ENCODE results near the gene EPB41. TPM values are rescaled to one million over a fixed set of nuclear protein-coding genes. Genes with fewer than 3 reads are reported as not detected.
"Not testable (repeated sequence)": the region's sequence is repeated elsewhere in the genome, so short reads cannot be mapped to it uniquely, and the experiment has no call there.

The EPB41 gene
- total RNA-seq, 2 experiments from 2014 or later = 138 to 145 TPM

DNA sequence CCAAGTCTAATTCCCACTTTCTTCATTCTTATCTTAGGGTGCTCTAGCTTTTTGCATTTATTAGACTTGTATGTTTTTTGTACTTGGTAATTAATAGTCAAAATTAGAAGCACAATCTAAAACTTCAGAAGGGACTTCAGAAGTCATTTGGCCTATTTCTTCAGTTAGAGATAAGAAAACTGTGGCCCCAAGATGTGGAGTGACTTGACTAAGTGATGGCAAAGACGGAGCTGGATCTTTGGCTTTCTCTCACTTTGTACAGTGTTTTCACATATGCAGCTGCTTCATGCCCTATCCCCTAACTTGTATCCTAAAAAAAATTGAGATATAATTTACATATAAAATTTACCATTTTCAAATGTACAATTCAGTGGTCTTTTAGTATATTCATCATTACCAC lies 21.7 kb downstream of the EPB41 start:
- intact Hi-C loops (cut with DNase I, micrococcal nuclease) = no loop called here
- peaks cover 42% of the 10 kb centered on the region for H3K4me1 ChIP-seq (ENCODE audit: insufficient read depth, low read length)
- ChIA-PET CTCF (interaction anchor here (0.8 to 1.7 kb wide), 3 partner anchors 14 to 88 kb away, joined by 3 to 6 read pairs (median 4); no protein-coding TSS in a partner anchor), POLR2A (interaction anchor here (0.6 to 1.8 kb wide), 3 partner anchors 9 to 55 kb away, joined by 3 to 11 read pairs (median 3); no protein-coding TSS in a partner anchor)
- Mint-ChIP-seq H3K36me3 (ENCODE audit: low read depth) (peaks cover 19% of the 10 kb centered on the region), H3K27ac (peak overlapping the region; percentile 83), H3K27me3 (no peaks in the 10 kb centered on the region), H3K9me3 (no peaks in the 10 kb centered on the region), H3K4me1 (ENCODE audit: low read depth) (peaks cover 85% of the 10 kb centered on the region), H3K4me3 (no peak overlapping the region)
- no peaks in the 10 kb centered on the region for H3K9me3 ChIP-seq (ENCODE audit: control insufficient read depth in 1 of 2, insufficient read depth in 1 of 2, low read length in 2 of 2)
- no peaks in the 10 kb centered on the region for H3K36me3 ChIP-seq (ENCODE audit: insufficient read depth, low read length)
- no peak overlapping the region for H3K4me3 ChIP-seq (ENCODE audit: low read length)
- DNase-seq (no peak), ATAC-seq (ENCODE audit: poor library complexity) (no peak)
- no peaks in the 10 kb centered on the region for H3K27me3 ChIP-seq (ENCODE audit: control insufficient read depth in 1 of 2, insufficient read depth in 2 of 2, low read length in 2 of 2)
- no peak overlapping the region for H3K27ac ChIP-seq (ENCODE audit: low read depth in 1 of 2, low read length in 2 of 2)
- TF ChIP-seq, protein P1, sequence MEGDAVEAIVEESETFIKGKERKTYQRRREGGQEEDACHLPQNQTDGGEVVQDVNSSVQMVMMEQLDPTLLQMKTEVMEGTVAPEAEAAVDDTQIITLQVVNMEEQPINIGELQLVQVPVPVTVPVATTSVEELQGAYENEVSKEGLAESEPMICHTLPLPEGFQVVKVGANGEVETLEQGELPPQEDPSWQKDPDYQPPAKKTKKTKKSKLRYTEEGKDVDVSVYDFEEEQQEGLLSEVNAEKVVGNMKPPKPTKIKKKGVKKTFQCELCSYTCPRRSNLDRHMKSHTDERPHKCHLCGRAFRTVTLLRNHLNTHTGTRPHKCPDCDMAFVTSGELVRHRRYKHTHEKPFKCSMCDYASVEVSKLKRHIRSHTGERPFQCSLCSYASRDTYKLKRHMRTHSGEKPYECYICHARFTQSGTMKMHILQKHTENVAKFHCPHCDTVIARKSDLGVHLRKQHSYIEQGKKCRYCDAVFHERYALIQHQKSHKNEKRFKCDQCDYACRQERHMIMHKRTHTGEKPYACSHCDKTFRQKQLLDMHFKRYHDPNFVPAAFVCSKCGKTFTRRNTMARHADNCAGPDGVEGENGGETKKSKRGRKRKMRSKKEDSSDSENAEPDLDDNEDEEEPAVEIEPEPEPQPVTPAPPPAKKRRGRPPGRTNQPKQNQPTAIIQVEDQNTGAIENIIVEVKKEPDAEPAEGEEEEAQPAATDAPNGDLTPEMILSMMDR (IDR thresholded peaks at IDR 0.05) = no peak

DNA sequence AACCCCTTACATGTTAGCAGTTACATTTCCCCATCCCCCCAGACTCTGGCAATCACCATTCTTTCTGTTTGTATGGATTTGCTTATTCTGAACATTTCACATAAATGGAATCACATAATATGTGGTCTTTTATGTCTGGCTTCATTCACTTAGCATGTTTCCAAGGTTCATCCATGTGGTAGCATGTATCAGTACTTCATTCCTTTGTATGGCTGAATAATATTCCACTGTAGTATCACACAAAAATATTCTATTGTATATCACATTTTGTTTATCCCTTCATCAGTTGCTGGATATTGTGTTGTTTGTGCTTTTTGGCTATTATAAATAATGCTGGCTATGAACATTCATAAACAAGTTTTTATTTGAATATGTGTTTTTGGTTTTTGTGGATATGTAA lies 22.2 kb downstream of the EPB41 start:
- intact Hi-C loops (cut with DNase I, micrococcal nuclease) = no loop called here
- peaks cover 38% of the 10 kb centered on the region for H3K4me1 ChIP-seq (ENCODE audit: insufficient read depth, low read length)
- peaks cover 22% of the 10 kb centered on the region for H3K36me3 Mint-ChIP-seq (ENCODE audit: low read depth)

DNA sequence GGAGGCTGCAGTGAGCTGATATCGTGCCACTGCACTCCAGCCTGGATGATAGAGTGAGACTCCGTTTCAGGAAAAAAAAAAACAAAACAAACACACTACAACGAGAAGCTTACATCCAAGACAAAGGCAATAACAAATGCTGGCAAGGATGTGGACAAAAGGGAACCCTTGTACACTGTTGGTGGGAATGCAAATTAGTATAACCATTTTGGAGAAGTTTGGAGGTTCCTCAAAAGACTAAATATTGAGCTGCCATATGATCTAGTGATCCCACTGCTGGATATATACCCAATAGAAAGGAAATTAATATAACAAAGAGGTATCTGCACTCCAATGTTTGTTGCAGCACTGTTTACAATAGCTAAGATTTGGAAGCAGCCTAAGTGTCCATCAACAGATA lies 29.2 kb downstream of the EPB41 start:
- POLR2A ChIA-PET = interaction anchor here (1.1 kb wide), 1 partner anchor 17 kb away, joined by 3 read pairs; no protein-coding TSS in a partner anchor
- intact Hi-C loops (cut with DNase I, micrococcal nuclease) = not testable (repeated sequence)

More for the DNA sequence above, 22.2 kb downstream of the EPB41 start:
- Mint-ChIP-seq H3K9me3 (no peaks in the 10 kb centered on the region), H3K27ac (peak overlapping the region; percentile 38), H3K27me3 (no peaks in the 10 kb centered on the region), H3K4me1 (ENCODE audit: low read depth) (peaks cover 89% of the 10 kb centered on the region), H3K4me3 (peak overlapping the region; percentile 30)
- no peaks in the 10 kb centered on the region for H3K27me3 ChIP-seq (ENCODE audit: control insufficient read depth in 1 of 2, insufficient read depth in 2 of 2, low read length in 2 of 2)
- H3K36me3 ChIP-seq (ENCODE audit: insufficient read depth, low read length) = no peaks in the 10 kb centered on the region
- no peak overlapping the region for H3K4me3 ChIP-seq (ENCODE audit: low read length)
- CTCF ChIA-PET = interaction anchor here (1.1 to 1.7 kb wide), 2 partner anchors 15 to 52 kb away, joined by 3 to 4 read pairs; no protein-coding TSS in a partner anchor
- no peak overlapping the region for H3K27ac ChIP-seq (ENCODE audit: low read depth in 1 of 2, low read length in 2 of 2)
- DNase-seq (no peak), ATAC-seq (ENCODE audit: poor library complexity) (no peak)
- no peaks in the 10 kb centered on the region for H3K9me3 ChIP-seq (ENCODE audit: control insufficient read depth in 1 of 2, insufficient read depth in 1 of 2, low read length in 2 of 2)
- TF ChIP-seq, protein P1 (IDR thresholded peaks at IDR 0.05) = no peak
- POLR2A ChIA-PET = interaction anchor here (1.4 to 1.8 kb wide), 3 partner anchors 10 to 54 kb away, joined by 3 to 11 read pairs (median 6); partner anchors contain the start of gene EPB41

More for the DNA sequence above, 29.2 kb downstream of the EPB41 start:
- not testable (repeated sequence) for ATAC-seq (ENCODE audit: poor library complexity); H3K36me3 ChIP-seq (ENCODE audit: insufficient read depth, low read length); H3K4me3 ChIP-seq (ENCODE audit: low read length); H3K27me3 Mint-ChIP-seq; H3K27ac ChIP-seq (ENCODE audit: low read depth in 1 of 2, low read length in 2 of 2); DNase-seq; H3K27me3 ChIP-seq (ENCODE audit: control insufficient read depth in 1 of 2, insufficient read depth in 2 of 2, low read length in 2 of 2); H3K9me3 ChIP-seq (ENCODE audit: control insufficient read depth in 1 of 2, insufficient read depth in 1 of 2, low read length in 2 of 2); H3K9me3 Mint-ChIP-seq; H3K4me3 Mint-ChIP-seq
- CTCF ChIA-PET = interaction anchor here (0.6 kb wide), 1 partner anchor 362 kb away, joined by 3 read pairs; no protein-coding TSS in a partner anchor
- peaks cover 32% of the 10 kb centered on the region for H3K4me1 ChIP-seq (ENCODE audit: insufficient read depth, low read length)
- Mint-ChIP-seq H3K36me3 (ENCODE audit: low read depth) (peaks cover 17% of the 10 kb centered on the region), H3K4me1 (ENCODE audit: low read depth) (peaks cover 80% of the 10 kb centered on the region), H3K27ac (peak overlapping the region; percentile 54)

All from CD4-positive, alpha-beta T cell (primary cell).